ENCODE results near the gene CREG2. TPM values are rescaled to one million over a fixed set of nuclear protein-coding genes. Genes with fewer than 3 reads are reported as not detected.

CREG2 gene
- total and polyA plus RNA-seq, 2 experiments from 2014 or later: 1.7 to 2.6 TPM

DNA sequence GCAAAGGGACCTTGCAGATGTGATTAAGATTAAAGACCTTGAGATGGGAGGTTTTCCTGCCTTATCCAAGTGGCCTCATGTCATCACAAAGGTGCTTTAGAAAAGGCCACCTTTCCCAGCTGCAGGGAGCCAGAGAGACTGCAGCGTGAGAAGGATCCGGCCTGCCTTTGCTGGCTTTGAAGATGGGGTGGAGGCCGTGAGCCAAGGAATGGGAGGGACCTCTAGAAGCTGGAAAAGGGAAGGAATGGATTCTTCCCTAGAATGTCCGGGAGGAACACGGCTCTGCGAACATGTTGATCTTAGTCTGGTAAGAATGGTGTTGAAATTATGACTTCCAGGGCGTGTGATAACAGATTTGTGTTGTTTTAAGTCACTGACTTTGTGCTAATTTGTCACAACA lies 39.9 kb upstream of the CREG2 start:
- peaks cover 4% of the 10 kb centered on the region for H3K27me3 Mint-ChIP-seq (ENCODE audit: insufficient read depth, low read depth, poor library complexity)
- no peak for TF ChIP-seq NANOG (IDR thresholded peaks at IDR 0.05; ENCODE audit: borderline replicate concordance)
- no peak for TF ChIP-seq ZNF331 (CRISPR knock-in tag; IDR thresholded peaks at IDR 0.05; ENCODE audit: low read depth)
- TF ChIP-seq, protein P1, sequence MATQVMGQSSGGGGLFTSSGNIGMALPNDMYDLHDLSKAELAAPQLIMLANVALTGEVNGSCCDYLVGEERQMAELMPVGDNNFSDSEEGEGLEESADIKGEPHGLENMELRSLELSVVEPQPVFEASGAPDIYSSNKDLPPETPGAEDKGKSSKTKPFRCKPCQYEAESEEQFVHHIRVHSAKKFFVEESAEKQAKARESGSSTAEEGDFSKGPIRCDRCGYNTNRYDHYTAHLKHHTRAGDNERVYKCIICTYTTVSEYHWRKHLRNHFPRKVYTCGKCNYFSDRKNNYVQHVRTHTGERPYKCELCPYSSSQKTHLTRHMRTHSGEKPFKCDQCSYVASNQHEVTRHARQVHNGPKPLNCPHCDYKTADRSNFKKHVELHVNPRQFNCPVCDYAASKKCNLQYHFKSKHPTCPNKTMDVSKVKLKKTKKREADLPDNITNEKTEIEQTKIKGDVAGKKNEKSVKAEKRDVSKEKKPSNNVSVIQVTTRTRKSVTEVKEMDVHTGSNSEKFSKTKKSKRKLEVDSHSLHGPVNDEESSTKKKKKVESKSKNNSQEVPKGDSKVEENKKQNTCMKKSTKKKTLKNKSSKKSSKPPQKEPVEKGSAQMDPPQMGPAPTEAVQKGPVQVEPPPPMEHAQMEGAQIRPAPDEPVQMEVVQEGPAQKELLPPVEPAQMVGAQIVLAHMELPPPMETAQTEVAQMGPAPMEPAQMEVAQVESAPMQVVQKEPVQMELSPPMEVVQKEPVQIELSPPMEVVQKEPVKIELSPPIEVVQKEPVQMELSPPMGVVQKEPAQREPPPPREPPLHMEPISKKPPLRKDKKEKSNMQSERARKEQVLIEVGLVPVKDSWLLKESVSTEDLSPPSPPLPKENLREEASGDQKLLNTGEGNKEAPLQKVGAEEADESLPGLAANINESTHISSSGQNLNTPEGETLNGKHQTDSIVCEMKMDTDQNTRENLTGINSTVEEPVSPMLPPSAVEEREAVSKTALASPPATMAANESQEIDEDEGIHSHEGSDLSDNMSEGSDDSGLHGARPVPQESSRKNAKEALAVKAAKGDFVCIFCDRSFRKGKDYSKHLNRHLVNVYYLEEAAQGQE (IDR thresholded peaks at IDR 0.05; ENCODE audit: unreplicated experiment): no peak
- TF ChIP-seq EZH2 (IDR thresholded peaks at IDR 0.05; ENCODE audit: low read depth, unreplicated experiment): no peak
- TF ChIP-seq EZH2phosphoT487 (IDR thresholded peaks at IDR 0.05; ENCODE audit: unreplicated experiment): no peak
- TF ChIP-seq ZNF114 (CRISPR knock-in tag; IDR thresholded peaks at IDR 0.05): no peak
- TF ChIP-seq JUNB (IDR thresholded peaks at IDR 0.05; ENCODE audit: unreplicated experiment): no peak
- TF ChIP-seq STAT1 (IDR thresholded peaks at IDR 0.05; ENCODE audit: unreplicated experiment): no peak
- TF ChIP-seq, protein P2, sequence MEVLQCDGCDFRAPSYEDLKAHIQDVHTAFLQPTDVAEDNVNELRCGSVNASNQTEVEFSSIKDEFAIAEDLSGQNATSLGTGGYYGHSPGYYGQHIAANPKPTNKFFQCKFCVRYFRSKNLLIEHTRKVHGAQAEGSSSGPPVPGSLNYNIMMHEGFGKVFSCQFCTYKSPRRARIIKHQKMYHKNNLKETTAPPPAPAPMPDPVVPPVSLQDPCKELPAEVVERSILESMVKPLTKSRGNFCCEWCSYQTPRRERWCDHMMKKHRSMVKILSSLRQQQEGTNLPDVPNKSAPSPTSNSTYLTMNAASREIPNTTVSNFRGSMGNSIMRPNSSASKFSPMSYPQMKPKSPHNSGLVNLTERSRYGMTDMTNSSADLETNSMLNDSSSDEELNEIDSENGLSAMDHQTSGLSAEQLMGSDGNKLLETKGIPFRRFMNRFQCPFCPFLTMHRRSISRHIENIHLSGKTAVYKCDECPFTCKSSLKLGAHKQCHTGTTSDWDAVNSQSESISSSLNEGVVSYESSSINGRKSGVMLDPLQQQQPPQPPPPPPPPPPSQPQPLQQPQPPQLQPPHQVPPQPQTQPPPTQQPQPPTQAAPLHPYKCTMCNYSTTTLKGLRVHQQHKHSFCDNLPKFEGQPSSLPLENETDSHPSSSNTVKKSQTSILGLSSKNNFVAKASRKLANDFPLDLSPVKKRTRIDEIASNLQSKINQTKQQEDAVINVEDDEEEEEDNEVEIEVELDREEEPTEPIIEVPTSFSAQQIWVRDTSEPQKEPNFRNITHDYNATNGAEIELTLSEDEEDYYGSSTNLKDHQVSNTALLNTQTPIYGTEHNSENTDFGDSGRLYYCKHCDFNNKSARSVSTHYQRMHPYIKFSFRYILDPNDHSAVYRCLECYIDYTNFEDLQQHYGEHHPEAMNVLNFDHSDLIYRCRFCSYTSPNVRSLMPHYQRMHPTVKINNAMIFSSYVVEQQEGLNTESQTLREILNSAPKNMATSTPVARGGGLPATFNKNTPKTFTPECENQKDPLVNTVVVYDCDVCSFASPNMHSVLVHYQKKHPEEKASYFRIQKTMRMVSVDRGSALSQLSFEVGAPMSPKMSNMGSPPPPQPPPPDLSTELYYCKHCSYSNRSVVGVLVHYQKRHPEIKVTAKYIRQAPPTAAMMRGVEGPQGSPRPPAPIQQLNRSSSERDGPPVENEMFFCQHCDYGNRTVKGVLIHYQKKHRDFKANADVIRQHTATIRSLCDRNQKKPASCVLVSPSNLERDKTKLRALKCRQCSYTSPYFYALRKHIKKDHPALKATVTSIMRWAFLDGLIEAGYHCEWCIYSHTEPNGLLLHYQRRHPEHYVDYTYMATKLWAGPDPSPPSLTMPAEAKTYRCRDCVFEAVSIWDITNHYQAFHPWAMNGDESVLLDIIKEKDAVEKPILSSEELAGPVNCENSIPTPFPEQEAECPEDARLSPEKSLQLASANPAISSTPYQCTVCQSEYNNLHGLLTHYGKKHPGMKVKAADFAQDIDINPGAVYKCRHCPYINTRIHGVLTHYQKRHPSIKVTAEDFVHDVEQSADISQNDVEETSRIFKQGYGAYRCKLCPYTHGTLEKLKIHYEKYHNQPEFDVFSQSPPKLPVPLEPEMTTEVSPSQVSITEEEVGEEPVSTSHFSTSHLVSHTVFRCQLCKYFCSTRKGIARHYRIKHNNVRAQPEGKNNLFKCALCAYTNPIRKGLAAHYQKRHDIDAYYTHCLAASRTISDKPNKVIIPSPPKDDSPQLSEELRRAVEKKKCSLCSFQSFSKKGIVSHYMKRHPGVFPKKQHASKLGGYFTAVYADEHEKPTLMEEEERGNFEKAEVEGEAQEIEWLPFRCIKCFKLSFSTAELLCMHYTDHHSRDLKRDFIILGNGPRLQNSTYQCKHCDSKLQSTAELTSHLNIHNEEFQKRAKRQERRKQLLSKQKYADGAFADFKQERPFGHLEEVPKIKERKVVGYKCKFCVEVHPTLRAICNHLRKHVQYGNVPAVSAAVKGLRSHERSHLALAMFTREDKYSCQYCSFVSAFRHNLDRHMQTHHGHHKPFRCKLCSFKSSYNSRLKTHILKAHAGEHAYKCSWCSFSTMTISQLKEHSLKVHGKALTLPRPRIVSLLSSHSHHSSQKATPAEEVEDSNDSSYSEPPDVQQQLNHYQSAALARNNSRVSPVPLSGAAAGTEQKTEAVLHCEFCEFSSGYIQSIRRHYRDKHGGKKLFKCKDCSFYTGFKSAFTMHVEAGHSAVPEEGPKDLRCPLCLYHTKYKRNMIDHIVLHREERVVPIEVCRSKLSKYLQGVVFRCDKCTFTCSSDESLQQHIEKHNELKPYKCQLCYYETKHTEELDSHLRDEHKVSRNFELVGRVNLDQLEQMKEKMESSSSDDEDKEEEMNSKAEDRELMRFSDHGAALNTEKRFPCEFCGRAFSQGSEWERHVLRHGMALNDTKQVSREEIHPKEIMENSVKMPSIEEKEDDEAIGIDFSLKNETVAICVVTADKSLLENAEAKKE (CRISPR knock-in tag; IDR thresholded peaks at IDR 0.05): no peak
- TF ChIP-seq, protein P3, sequence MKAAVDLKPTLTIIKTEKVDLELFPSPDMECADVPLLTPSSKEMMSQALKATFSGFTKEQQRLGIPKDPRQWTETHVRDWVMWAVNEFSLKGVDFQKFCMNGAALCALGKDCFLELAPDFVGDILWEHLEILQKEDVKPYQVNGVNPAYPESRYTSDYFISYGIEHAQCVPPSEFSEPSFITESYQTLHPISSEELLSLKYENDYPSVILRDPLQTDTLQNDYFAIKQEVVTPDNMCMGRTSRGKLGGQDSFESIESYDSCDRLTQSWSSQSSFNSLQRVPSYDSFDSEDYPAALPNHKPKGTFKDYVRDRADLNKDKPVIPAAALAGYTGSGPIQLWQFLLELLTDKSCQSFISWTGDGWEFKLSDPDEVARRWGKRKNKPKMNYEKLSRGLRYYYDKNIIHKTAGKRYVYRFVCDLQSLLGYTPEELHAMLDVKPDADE (IDR thresholded peaks at IDR 0.05): no peak
- no peak for TF ChIP-seq CREB1 (CRISPR knock-in tag; IDR thresholded peaks at IDR 0.05; ENCODE audit: low read depth)
- TF ChIP-seq, protein P4, sequence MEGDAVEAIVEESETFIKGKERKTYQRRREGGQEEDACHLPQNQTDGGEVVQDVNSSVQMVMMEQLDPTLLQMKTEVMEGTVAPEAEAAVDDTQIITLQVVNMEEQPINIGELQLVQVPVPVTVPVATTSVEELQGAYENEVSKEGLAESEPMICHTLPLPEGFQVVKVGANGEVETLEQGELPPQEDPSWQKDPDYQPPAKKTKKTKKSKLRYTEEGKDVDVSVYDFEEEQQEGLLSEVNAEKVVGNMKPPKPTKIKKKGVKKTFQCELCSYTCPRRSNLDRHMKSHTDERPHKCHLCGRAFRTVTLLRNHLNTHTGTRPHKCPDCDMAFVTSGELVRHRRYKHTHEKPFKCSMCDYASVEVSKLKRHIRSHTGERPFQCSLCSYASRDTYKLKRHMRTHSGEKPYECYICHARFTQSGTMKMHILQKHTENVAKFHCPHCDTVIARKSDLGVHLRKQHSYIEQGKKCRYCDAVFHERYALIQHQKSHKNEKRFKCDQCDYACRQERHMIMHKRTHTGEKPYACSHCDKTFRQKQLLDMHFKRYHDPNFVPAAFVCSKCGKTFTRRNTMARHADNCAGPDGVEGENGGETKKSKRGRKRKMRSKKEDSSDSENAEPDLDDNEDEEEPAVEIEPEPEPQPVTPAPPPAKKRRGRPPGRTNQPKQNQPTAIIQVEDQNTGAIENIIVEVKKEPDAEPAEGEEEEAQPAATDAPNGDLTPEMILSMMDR (conservative IDR thresholded peaks at IDR 0.05; ENCODE audit: low read depth in 2 of 2): no peak
- no peak for TF ChIP-seq POLR2AphosphoS5 (IDR thresholded peaks at IDR 0.05; ENCODE audit: low read depth)
- no peaks in the 10 kb centered on the region for H3K9me3 Mint-ChIP-seq

More for the DNA sequence above, 39.9 kb upstream of the CREG2 start:
- H3K27ac Mint-ChIP-seq: no peak overlapping the region
- Histone ChIP-seq H3K79me2 (replicated peaks; ENCODE audit: insufficient read depth) (no peaks in the 10 kb centered on the region), H3K4me2 (no peak overlapping the region), H3K36me3 (ENCODE audit: insufficient read depth) (no peaks in the 10 kb centered on the region; the same call in 1 of the 2 replicates), H3K9me2 (ENCODE audit: insufficient read depth) (0 out of 2 replicates have a peak, but pooled peaks cover 4% of the 10 kb centered on the region), H2AFZ (no peak overlapping the region), H3K27ac (ENCODE audit: low read depth) (no peak overlapping the region), H4K20me1 (replicated peaks; ENCODE audit: insufficient read depth) (no peaks in the 10 kb centered on the region), H3F3A (replicated peaks; ENCODE audit: low read depth) (no peaks in the 10 kb centered on the region), H3K4me1 (ENCODE audit: insufficient read depth) (no peaks in the 10 kb centered on the region), H3K27me3 (ENCODE audit: insufficient read depth) (no peaks in the 10 kb centered on the region), H3K4me3 (no peak overlapping the region)
- no peaks in the 10 kb centered on the region for H3K4me1 Mint-ChIP-seq
- DNase-seq (ENCODE audit: low spot score) (no peak), ATAC-seq (no peak)
- H3K4me3 Mint-ChIP-seq: no peak overlapping the region
- H3K36me3 Mint-ChIP-seq (ENCODE audit: low read depth): no peaks in the 10 kb centered on the region

Measured in GM23338 (cell line).